Testis (tissue), 2 donors: ENCODE results near the gene CACNG3.

Experiments used
- POLR2A ChIP-seq: fragments of 450-650 bp; IDR thresholded peaks from one replicate; pipeline ENCODE4 v1.6.1; 2017; ENCODE audit warnings: antibody characterized with exemption, mild to moderate bottlenecking, moderate library complexity
- TF ChIP-seq, protein P1 (sequence below), 3 experiments: fragments of 450-650 bp in 2 of 3; fragments of 200-600 bp in 1 of 3; sonication (generic) in 1 of 3; IDR thresholded peaks; one replicate each; pipeline ENCODE4 v1.5.1; 2016 to 2019; ENCODE audit warnings: antibody characterized with exemption in 3 of 3, mild to moderate bottlenecking in 2 of 3, moderate library complexity in 1 of 3

DNA sequence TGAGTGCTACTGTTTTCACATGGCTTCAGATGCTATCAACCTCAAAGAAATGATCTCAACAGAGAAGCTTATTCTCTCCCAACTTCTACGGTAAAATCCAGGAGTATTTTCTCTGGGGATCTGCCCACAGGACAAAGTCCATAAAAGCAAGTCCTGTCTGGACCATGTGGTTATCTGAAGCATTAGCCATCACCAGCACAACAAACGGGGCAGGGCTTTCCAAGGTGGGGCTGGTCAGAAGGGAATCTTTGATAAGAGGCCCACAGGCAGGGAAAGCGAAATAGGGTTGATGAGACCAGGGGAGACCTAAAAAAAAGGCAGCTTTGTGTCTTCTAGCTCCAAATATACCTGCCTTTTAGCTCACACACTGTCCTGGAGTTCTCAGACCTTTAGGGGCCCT lies 38.7 kb upstream of the CACNG3 start:
- TF ChIP-seq, protein P1, sequence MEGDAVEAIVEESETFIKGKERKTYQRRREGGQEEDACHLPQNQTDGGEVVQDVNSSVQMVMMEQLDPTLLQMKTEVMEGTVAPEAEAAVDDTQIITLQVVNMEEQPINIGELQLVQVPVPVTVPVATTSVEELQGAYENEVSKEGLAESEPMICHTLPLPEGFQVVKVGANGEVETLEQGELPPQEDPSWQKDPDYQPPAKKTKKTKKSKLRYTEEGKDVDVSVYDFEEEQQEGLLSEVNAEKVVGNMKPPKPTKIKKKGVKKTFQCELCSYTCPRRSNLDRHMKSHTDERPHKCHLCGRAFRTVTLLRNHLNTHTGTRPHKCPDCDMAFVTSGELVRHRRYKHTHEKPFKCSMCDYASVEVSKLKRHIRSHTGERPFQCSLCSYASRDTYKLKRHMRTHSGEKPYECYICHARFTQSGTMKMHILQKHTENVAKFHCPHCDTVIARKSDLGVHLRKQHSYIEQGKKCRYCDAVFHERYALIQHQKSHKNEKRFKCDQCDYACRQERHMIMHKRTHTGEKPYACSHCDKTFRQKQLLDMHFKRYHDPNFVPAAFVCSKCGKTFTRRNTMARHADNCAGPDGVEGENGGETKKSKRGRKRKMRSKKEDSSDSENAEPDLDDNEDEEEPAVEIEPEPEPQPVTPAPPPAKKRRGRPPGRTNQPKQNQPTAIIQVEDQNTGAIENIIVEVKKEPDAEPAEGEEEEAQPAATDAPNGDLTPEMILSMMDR (IDR thresholded peaks at IDR 0.05) = no peak
- no peak for TF ChIP-seq POLR2A
